K562 (cell line): ENCODE data around the gene SYNPR. TPM values are rescaled to one million over a fixed set of nuclear protein-coding genes. Genes with fewer than 3 reads are reported as not detected.

Experiments
- ATAC-seq: fragments of 200-7000 bp; cut with Tn5 transposase; 3 replicates; pipeline ENCODE4 v1.9.1; 2020; ENCODE audit warnings: moderate library complexity
- BruUV-seq: library from RNA; stranded (reverse); fragments of 400-500 nt; replicated peaks from 2 replicates; lab custom pipeline; 2021; lab: Mats Ljungman, UMichigan
- CTCF ChIA-PET: fragments of 300-600 bp; formaldehyde crosslinking; extraction: SDS; loops from one replicate; lab custom pipeline; 2021; ENCODE audit warnings: low intra/inter-chr PET ratio; lab: Yijun Ruan, JAX
- POLR2A ChIA-PET: fragments of 300-600, 350-650 bp; sonication (Branson Sonifier 250); formaldehyde crosslinking; extraction: SDS; loops from one replicate; lab custom pipeline; 2021; ENCODE audit warnings: antibody characterized with exemption, inconsistent platforms; lab: Yijun Ruan, JAX
- DNase-seq, 4 experiments: peaks; one replicate each; pipeline versions ENCODE4 v3.0.0 to v3.0.0-alpha.2; 2011 to 2018; ENCODE audit warnings: low spot score in 3 of 4, mixed read lengths in 3 of 4; ENCODE audit errors: extremely low read depth in 1 of 4
- FAIRE-seq: peaks from 2 replicates; lab custom pipeline; 2011; peaks lifted over from hg19 to GRCh38; lab: Jason Lieb, UNC
- H2AFZ ChIP-seq: 2 replicates; pipeline ENCODE4 v1.6.0; 2011; ENCODE audit warnings: low read depth, low read length, control low read depth, inconsistent platforms
- H3K27ac ChIP-seq: fragments of 200-600 bp; 3 replicates; pipeline ENCODE4 v1.8.0; 2011; ENCODE audit warnings: low read depth, mild to moderate bottlenecking, control low read depth, inconsistent platforms, low read length, moderate library complexity, mixed read lengths; ENCODE audit errors: extremely low read depth
- H3K27me3 ChIP-seq, 2 experiments: fragments of 300-600 bp in 1 of 2; 2 replicates in 1 of 2; 3 replicates in 1 of 2; pipeline versions ENCODE4 v1.6.0 to v1.8.0; 2011; ENCODE audit warnings: inconsistent platforms in 2 of 2, low read length in 2 of 2, mild to moderate bottlenecking in 1 of 2, mixed read lengths in 1 of 2, moderate library complexity in 1 of 2; ENCODE audit not compliant: control insufficient read depth in 2 of 2, insufficient read depth in 2 of 2
- H3K36me3 ChIP-seq: fragments of 300-600 bp; 3 replicates; pipeline ENCODE4 v1.8.0; 2011; ENCODE audit warnings: mild to moderate bottlenecking, low read length, inconsistent platforms; ENCODE audit not compliant: control insufficient read depth, insufficient read depth
- H3K4me1 ChIP-seq, 2 experiments: fragments of 200-600 bp in 1 of 2; replicated peaks in 1 of 2; 2 replicates in 1 of 2; 3 replicates in 1 of 2; pipeline versions ENCODE4 v1.5.1 to v1.8.0; 2011; ENCODE audit warnings: inconsistent platforms in 2 of 2, low read length in 2 of 2, mild to moderate bottlenecking in 1 of 2, mixed read lengths in 1 of 2, moderate library complexity in 1 of 2; ENCODE audit not compliant: control insufficient read depth in 2 of 2, insufficient read depth in 2 of 2
- H3K4me2 ChIP-seq: 2 replicates; pipeline ENCODE4 v1.6.1; 2011; ENCODE audit warnings: low read length, control low read depth, inconsistent platforms, mixed read lengths; ENCODE audit not compliant: insufficient read depth
- H3K4me3 ChIP-seq: fragments of 200-600 bp; sonication (generic), shearing (Covaris generic); 2 replicates; pipeline ENCODE4 v1.5.1; 2016; ENCODE audit warnings: control low read depth, inconsistent platforms
- H3K79me2 ChIP-seq: fragments of 200-600 bp; 3 replicates; pipeline ENCODE4 v1.8.0; 2011; ENCODE audit warnings: low read length, inconsistent platforms; ENCODE audit not compliant: control insufficient read depth, insufficient read depth
- H3K9ac ChIP-seq, 2 experiments: 2 replicates each; pipeline versions ENCODE4 v1.6.0 to v1.6.1; 2011; ENCODE audit warnings: low read depth in 2 of 2, low read length in 2 of 2, control low read depth in 1 of 2, inconsistent platforms in 1 of 2, mild to moderate bottlenecking in 1 of 2, mixed read lengths in 1 of 2; ENCODE audit not compliant: insufficient read depth in 1 of 2
- H3K9me1 ChIP-seq: one replicate; pipeline ENCODE4 v1.6.0; 2011; ENCODE audit warnings: inconsistent platforms, mild to moderate bottlenecking, low read length, moderate library complexity; ENCODE audit not compliant: control insufficient read depth, insufficient read depth
- H3K9me3 ChIP-seq: replicated peaks from 2 replicates; pipeline ENCODE4 v1.5.1; 2011; ENCODE audit warnings: low read depth, low read length, inconsistent platforms; ENCODE audit not compliant: control insufficient read depth, insufficient read depth
- H4K20me1 ChIP-seq: replicated peaks from 2 replicates; pipeline ENCODE4 v1.6.1; 2011; ENCODE audit warnings: low read length, inconsistent platforms, mixed read lengths; ENCODE audit not compliant: control insufficient read depth, insufficient read depth
- CREBBP ChIP-seq: IDR thresholded peaks from one replicate; pipeline ENCODE4 v1.6.1; 2012; ENCODE audit warnings: low read depth, mild to moderate bottlenecking, control low read depth, inconsistent platforms, low read length
- E2F3 ChIP-seq: fragments of 250-450 bp; sonication (Bioruptor Pico); IDR thresholded peaks from 2 replicates; pipeline ENCODE4 v1.4.0; 2020; ENCODE audit warnings: mild to moderate bottlenecking
- FOXM1 ChIP-seq, 2 experiments: fragments of 450-650 bp in 1 of 2; sonication (generic) in 1 of 2; formaldehyde crosslinking in 1 of 2; IDR thresholded peaks; 2 replicates each; pipeline versions ENCODE4 v1.6.1 to v1.9.0; 2017 to 2022; ENCODE audit warnings: low read depth in 2 of 2, mild to moderate bottlenecking in 2 of 2, missing genetic modification reagents in 1 of 2, moderate library complexity in 1 of 2
- FUS ChIP-seq: fragments of 200-400 bp; formaldehyde crosslinking; optimal IDR thresholded peaks from 2 replicates; pipeline ENCODE3; 2017; ENCODE audit warnings: low read depth, low read length
- IRF1 ChIP-seq: sonication (generic); formaldehyde crosslinking; IDR thresholded peaks from 2 replicates; pipeline ENCODE4 v1.8.0; 2022; ENCODE audit warnings: missing genetic modification reagents, mild to moderate bottlenecking, borderline replicate concordance
- KLF1 ChIP-seq: fragments of 450-650 bp; IDR thresholded peaks from 2 replicates; pipeline ENCODE4 v1.6.1; 2016; ENCODE audit warnings: missing genetic modification characterization, missing compliant biosample characterization
- NCOA2 ChIP-seq, 2 experiments: fragments of 450-650 bp; IDR thresholded peaks; 2 replicates each; pipeline ENCODE4 v1.6.1; 2018; ENCODE audit warnings: mild to moderate bottlenecking in 2 of 2, moderate library complexity in 1 of 2; ENCODE audit not compliant: partially characterized antibody in 2 of 2
- PCBP2 ChIP-seq: fragments of 200-400 bp; formaldehyde crosslinking; IDR thresholded peaks from 2 replicates; pipeline ENCODE4 v1.6.1; 2018; ENCODE audit warnings: low read length, low read depth, mild to moderate bottlenecking, moderate library complexity; ENCODE audit not compliant: poor library complexity, severe bottlenecking
- TCF7 ChIP-seq: sonication (generic); IDR thresholded peaks from 2 replicates; pipeline ENCODE4 v1.6.1; 2016; ENCODE audit warnings: antibody characterized with exemption, borderline replicate concordance
- ZNF253 ChIP-seq: fragments of 250-450 bp; sonication (Bioruptor Pico); conservative IDR thresholded peaks from 2 replicates; pipeline ENCODE4 v1.6.1; 2021; ENCODE audit warnings: mild to moderate bottlenecking
- WGBS: fragments of 100-300 bp; shearing (Covaris generic); methylation state at CpG from one replicate; pipeline ENCODE4 v1.1.6; 2016; ENCODE audit warnings: low coverage, mixed read lengths; ENCODE audit not compliant: insufficient coverage; ENCODE audit errors: missing lambda C conversion rate; 5-methylcytosine and 5-hydroxymethylcytosine counted together
- in situ Hi-C: fragments of 300-500 bp; cut with MboI; formaldehyde crosslinking; loops from 4 replicates; pipeline ENCODE4 v1.15.0; 2018; ENCODE audit warnings: inconsistent platforms, mixed read lengths
- intact Hi-C: fragments of 100-400 bp; cut with micrococcal nuclease; formaldehyde crosslinking; loops from 2 replicates; pipeline ENCODE4 v1.14.2; 2022
- polyA plus RNA-seq, 8 experiments: library from polyadenylated mRNA; depleted of rRNA in 4 of 8; stranded (reverse) in 5 of 8; unstranded in 3 of 8; fragments of >200 nt; fragmentation: Nextera tagmentation in 2 of 8; fragmentation: Illumina TruSeq in 1 of 8; extraction: Ambion mirVana in 2 of 8; extraction: Trizol in 1 of 8; gene quantifications; 2 replicates each; pipeline versions ENCODE4 v1.2.1 to v1.2.3, GENCODE V29; 2011 to 2014; ENCODE audit warnings: inconsistent platforms in 1 of 8, missing spikeins in 1 of 8
- total RNA-seq, 7 experiments: library from RNA; depleted of rRNA in 6 of 7; stranded (reverse); fragments of >200 nt in 6 of 7; fragmentation: Illumina TruSeq in 2 of 7; extraction: Trizol in 2 of 7; gene quantifications; 2 replicates each; pipeline versions ENCODE4 v1.2.1 to v1.2.3, GENCODE V29; 2011 to 2021; ENCODE audit warnings: low replicate concordance in 1 of 7

The SYNPR gene
- total and polyA plus RNA-seq, 9 of the 15 experiments (the other 6 are each of a cell fraction or from before 2014, with no cell fraction given): not detected

- ChIA-PET CTCF (no interaction called here), POLR2A (no interaction called here)
- no CpG with 5 or more reads among the region's 1 CpG for WGBS
- H3K4me3 ChIP-seq: no peak overlapping the region
- H3K4me1 ChIP-seq: no peaks in the 10 kb centered on the region
- in situ Hi-C loops: no loop called here
- no peak overlapping the region for H2AFZ ChIP-seq
- intact Hi-C loops: no loop called here
- no peaks in the 10 kb centered on the region for H3K9me3 ChIP-seq
- H3K4me2 ChIP-seq: no peak overlapping the region
- no peak overlapping the region for H3K9ac ChIP-seq
- FAIRE-seq (no peak), DNase-seq (no peak), ATAC-seq (no peak)
- no TSS peak for BruUV-seq
- H3K27me3 ChIP-seq: no peaks in the 10 kb centered on the region
- no peaks in the 10 kb centered on the region for H3K9me1 ChIP-seq
- H3K79me2 ChIP-seq: no peaks in the 10 kb centered on the region
- TF ChIP-seq KLF1 (tag) (no peak), FUS (no peak), ZNF253 (no peak), CREBBP (no peak), TCF7 (no peak), FOXM1 (IDR thresholded peaks at IDR 0.05; ENCODE audit: low read depth) (no peak), FOXM1 (CRISPR knock-in tag; IDR thresholded peaks at IDR 0.05; ENCODE audit: low read depth) (no peak), IRF1 (CRISPR knock-in tag) (no peak), NCOA2 (IDR thresholded peaks at IDR 0.05; ENCODE audit: partially characterized antibody in 2 of 2) (no peak), E2F3 (CRISPR knock-in tag) (no peak), PCBP2 (no peak)
- TF ChIP-seq, all 486 proteins: peak for 0
- Histone ChIP-seq H4K20me1 (no peaks in the 10 kb centered on the region), H3K27ac (no peak overlapping the region), H3K36me3 (no peaks in the 10 kb centered on the region)
Measured at GRCh38 chr3:63555767-63556166, 277.7 kb downstream of the SYNPR start.
